GM19467 (cell line): ENCODE results near the gene MTUS2.

Source experiments
- ATAC-seq: cut with Tn5 transposase; IDR thresholded peaks from one replicate; pipeline ENCODE4 v1.9.1; 2021; ENCODE audit warnings: mild to moderate bottlenecking, moderate library complexity; ENCODE audit not compliant: unreplicated experiment

The MTUS2 gene

DNA sequence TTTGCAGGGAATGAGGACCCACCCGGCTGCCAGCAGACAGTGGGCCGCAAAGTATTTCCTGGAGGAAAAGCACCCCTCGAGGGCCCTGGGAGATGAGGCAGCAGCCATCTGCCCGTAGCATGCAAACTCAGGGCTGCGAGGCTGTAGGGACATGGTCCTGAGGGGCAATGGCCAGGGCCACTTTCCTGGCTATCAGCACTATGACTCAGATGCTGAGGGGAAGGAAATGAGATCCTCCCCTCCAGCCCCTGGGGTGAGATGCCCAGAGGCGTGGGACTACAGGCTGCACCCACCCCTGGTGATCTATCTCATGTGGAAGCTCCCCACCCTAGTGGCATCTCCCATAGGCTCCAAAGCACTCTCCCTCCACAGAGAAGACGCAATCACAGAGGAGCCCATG, 695.2 kb downstream of the MTUS2 start:
- ATAC-seq, result no peak

DNA sequence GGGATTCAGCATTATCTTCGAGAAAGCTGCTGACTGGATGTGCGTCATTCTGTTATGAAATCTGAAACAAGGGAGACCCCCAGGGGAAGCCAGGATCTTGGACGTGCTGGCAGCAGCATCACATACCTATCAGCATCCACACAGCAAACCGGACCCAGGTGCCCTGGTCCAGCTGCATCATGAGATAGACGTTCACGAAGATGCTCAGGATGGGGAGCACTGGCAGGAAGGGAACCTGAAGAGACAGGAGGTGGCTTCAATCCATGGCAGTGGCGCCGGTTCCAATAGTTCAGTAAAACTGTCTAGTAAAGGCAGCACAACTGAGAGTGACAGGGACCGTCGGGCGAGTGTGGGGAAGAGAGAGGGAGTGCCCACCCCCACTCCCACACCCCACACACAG, 695.9 kb downstream of the MTUS2 start:
- no peak for ATAC-seq

DNA sequence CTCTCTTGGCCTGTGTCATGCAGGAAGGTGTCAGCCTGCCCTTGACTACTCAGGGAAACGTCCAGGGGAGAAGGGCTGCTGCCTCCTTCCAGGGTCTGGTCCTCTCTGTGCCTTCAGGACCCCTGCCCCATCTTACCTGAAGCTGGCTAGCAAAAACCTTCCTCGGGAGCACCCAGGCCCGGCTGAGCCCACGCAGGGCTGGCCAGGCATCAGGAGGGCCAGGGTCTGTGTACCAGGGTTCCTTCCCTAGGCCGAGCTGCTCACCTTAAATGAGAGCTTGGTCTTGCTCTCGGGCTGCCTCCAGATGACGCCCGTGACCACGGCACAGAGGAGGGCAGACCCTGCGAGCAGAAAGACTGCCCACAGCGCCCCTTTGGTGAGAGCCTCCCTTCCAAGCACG, 696.7 kb downstream of the MTUS2 start:
- no peak for ATAC-seq

DNA sequence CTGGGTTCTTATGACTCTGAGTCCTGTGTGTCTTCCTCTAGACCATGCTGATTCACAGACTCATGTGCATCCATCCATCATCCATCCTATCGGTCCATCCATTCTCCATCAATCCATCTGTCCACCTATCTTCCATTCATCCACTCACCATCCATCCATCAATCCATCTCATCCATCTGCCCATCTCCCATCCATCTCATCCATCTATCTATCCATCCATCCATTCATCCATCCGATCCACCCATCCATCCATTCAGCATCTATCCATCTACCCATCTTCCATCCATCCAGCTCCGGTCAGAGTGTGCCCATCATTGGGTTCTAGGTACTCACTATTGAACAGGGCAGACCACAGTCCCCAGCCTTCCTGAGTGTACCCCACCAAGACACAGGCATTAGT, 699.8 kb downstream of the MTUS2 start:
- ATAC-seq, result no peak

- ATAC-seq, result no peak
These were observed 700.5 kb downstream of the MTUS2 start for GRCh38 chr13:29520671-29521070.

GRCh38 chr13:29521336-29521735, 701.2 kb downstream of the MTUS2 start:
- ATAC-seq, result no peak

DNA sequence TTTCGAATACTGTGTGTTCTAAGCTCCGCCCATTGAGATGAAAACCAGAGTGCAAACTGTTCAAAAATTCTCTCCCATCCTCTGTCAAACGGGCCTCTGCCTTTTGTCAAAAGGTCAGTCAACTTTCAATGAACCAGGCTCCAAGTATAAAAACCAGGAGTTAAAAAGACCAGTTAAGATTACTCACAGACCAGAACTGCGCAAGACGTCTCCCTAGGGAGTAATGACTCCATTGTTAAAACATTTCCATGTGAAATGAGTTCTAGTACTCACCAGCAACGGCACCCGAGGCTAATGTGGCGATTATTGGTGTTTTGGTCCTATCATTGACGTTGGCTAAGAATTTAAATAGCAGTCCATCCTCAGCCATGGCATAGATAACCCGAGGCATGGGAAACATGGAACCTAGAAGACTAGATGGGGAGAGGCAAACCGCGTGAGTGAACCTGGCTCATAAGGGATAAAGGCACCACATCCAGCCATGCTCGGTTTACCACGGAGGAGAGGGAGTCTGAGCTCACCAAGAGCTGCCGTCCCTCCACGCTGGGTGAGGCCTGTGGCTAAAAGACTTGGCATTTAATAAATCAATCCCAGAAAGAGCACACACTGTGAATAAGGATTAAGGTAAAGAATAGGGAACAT, 702.0 kb downstream of the MTUS2 start:
- no peak for ATAC-seq

- ATAC-seq, result no peak
These were observed 703.2 kb downstream of the MTUS2 start for GRCh38 chr13:29523199-29523961.

DNA sequence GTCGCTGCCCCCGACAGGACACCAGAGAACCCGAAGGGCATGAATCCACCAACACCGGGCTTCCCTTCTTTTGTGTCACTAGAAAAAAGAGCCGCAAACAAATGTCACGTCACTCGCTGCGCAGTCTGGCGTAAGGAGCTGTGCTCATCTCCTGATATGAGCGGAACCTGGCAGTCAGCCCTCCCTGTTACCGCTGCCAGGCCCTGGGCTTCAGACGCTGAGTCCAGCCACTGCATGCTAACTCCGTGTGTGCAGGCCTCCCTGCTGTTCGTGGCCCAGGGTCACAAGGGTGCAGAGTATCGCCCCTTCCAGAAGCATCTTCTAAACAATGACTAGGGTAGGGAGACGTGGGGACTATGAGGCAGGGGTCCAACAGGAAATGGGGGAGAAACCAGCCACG, 704.0 kb downstream of the MTUS2 start:
- no peak for ATAC-seq

DNA sequence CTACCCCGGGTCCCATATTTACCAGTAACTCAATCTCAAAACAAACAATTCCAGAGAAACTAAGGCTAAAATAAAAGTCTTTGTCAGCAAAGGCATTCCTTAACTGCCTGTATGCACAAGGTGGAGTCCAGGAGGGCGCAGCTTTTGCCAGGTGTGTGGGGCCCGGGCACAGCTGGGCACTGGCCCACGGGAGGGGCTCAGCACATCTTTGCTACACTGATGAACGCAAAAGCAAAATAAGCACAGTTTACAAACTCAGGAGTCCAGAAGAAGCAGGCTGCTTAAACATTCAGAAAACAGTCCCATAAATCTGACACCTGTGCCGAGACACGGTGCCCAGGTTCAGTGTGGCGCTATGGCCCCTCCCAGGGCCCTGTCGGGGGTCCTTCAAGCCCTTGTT, 704.5 kb downstream of the MTUS2 start:
- no peak for ATAC-seq

- ATAC-seq, result no peak
These were observed 705.6 kb downstream of the MTUS2 start for GRCh38 chr13:29525757-29526156.

GRCh38 chr13:29526741-29527140, 706.6 kb downstream of the MTUS2 start:
- ATAC-seq, result no peak

DNA sequence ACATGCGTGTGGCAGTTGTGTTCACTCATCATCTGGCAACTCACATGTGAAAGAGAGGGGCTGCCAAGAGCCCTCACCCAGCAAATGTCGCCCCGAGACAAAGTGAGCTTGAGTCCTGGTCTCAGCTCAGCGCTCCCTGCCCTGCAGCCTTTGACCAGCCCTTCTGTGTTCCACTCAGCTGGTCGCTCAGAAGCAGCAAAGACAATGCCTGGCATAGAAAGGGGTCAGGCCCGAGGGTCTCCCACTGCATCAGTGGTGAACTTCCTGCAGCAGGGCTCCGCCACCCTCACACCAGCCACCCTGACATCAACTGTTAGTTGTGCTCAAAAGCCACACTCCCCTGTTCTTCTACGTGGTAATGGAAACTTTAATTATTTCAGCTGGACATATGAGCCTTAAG, 707.4 kb downstream of the MTUS2 start:
- ATAC-seq, result no peak

GRCh38 chr13:29527916-29528315, 707.8 kb downstream of the MTUS2 start:
- ATAC-seq, result no peak

GRCh38 chr13:29529754-29530153, 709.6 kb downstream of the MTUS2 start:
- no peak for ATAC-seq

DNA sequence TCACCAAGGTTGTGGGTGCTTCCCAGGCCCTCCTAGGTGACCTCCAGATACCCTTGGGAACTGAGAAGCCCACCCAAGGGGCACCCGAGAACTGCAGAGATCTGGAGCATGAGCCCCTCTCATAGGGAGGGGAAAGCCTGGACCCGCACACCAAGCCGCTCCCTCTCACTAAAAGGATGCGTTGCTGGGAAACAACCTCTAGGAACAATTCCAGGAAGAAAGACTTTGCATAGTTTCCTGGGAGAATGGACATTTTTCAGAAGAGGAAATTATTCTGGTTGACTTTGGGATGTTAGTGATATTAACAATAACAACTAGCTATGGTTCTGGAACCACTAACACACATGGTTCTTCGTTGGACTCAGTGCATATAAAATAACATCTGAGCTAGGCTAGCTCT, 710.8 kb downstream of the MTUS2 start:
- no peak for ATAC-seq

GRCh38 chr13:29532116-29532515, 712.0 kb downstream of the MTUS2 start:
- no peak for ATAC-seq

DNA sequence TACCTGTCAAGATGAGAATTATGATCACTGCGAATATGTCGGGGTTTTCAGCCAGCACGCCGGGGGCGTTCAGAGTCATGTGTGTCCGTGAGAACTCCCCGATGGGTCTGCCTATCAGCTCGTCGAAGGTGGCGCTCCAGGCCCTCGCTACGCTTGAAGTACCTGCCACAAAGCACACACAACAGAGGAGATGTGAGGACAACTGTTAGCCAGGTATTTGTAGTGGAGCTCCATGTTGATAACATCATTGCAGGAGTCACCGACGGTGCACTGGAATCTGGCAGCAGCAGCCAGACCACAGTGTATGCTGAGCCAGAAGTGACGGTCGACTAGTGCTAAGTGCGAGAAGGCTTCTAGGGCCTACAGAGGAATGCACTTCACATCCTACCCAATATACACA, 712.7 kb downstream of the MTUS2 start:
- ATAC-seq, result no peak

GRCh38 chr13:29534083-29534482, 713.9 kb downstream of the MTUS2 start:
- no peak for ATAC-seq

DNA sequence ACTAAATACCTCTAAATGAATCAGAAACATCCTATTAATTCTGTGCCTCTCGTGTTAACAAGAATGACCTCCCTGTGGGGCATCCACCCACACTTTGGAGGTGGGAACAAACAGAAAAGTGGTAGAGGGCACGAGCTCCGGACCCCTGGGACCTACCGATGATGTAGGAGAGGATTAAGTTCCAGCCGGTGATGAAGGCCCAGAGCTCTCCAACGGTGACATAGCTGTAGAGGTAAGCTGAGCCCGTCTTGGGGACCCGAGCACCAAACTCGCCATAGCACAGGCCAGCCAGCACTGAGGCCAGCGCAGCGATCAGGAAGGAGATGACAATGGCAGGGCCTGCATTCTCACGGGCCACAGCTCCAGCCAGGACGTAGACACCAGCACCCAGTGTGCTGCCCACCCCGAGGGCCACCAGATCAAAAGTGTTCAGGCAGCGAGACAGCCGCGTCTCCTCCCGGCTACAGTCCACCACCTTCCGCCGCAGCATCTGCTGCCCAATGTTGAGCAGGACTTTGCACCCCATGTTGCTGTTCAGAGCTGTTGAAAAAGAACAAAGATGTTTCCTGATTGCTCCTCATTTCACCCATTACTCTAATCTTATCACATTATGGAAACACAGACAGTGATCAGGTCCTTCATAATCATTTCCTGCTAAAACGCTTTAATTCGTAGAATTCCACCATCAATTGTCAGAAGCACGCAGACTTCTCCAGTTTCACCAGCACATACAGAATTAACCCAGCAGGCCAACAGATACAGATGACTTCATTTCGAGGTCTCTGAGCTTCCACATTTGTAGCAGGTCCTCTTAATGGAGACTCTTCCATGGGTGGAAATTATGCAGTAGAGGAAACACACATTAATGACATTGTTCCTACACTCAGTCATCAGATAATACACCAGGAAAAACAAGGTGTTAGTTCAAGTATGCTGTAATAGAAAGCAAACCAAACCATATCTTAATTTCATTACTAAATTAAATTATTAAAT, 715.8 kb downstream of the MTUS2 start:
- ATAC-seq, result no peak

- no peak for ATAC-seq
These were observed 716.7 kb downstream of the MTUS2 start for GRCh38 chr13:29536853-29537252.
